WTC11 (cell line): ENCODE measurements around the gene RAPGEF2. TPM values are rescaled to one million over a fixed set of nuclear protein-coding genes. Genes with fewer than 3 reads are reported as not detected.
A peak's percentile ranks its signal among the peaks of the same experiment; 100 is the strongest.

ENCODE experiments used
- ATAC-seq: fragments of 200-7000 bp; cut with Tn5 transposase; 2 replicates; pipeline ENCODE4 v1.10.0; 2021; ENCODE audit warnings: mild to moderate bottlenecking, moderate library complexity
- CTCF ChIA-PET: fragments of 300-600 bp; sonication (Branson Sonifier 250); formaldehyde crosslinking; loops from one replicate; lab custom pipeline; 2021; ENCODE audit warnings: antibody characterized with exemption; lab: Charles Lee
- POLR2A ChIA-PET: fragments of 350-600 bp; sonication (Branson Sonifier 250); formaldehyde crosslinking; loops from one replicate; lab custom pipeline; 2021; ENCODE audit warnings: antibody characterized with exemption; lab: Charles Lee
- DNase-seq: peaks from one replicate; pipeline ENCODE4 v3.0.0; 2021; ENCODE audit warnings: low spot score
- H3K27ac Mint-ChIP-seq: 2 replicates; pipeline ENCODE4 v1.8.0; 2021; ENCODE audit warnings: mixed read lengths
- H3K27me3 Mint-ChIP-seq: 2 replicates; pipeline ENCODE4 v1.8.0; 2021; ENCODE audit warnings: low read depth, mild to moderate bottlenecking, moderate library complexity, mixed read lengths
- H3K36me3 Mint-ChIP-seq: 2 replicates; pipeline ENCODE4 v1.8.0; 2021; ENCODE audit warnings: mixed read lengths
- H3K4me1 Mint-ChIP-seq: 2 replicates; pipeline ENCODE4 v1.8.0; 2022; ENCODE audit warnings: mixed read lengths
- H3K4me3 Mint-ChIP-seq: 2 replicates; pipeline ENCODE4 v1.8.0; 2021; ENCODE audit warnings: mild to moderate bottlenecking, moderate library complexity, mixed read lengths
- H3K9me3 Mint-ChIP-seq: 2 replicates; pipeline ENCODE4 v1.8.0; 2021; ENCODE audit warnings: mixed read lengths
- E2F1 ChIP-seq: sonication (generic); formaldehyde crosslinking; IDR thresholded peaks from 2 replicates; pipeline ENCODE4 v1.8.0; 2022; ENCODE audit warnings: mild to moderate bottlenecking, missing genetic modification reagents
- EMX1 ChIP-seq: fragments of 250-450 bp; sonication (Bioruptor Pico); IDR thresholded peaks from 2 replicates; pipeline ENCODE4 v1.8.0; 2021; ENCODE audit warnings: mild to moderate bottlenecking
- FOXK1 ChIP-seq: sonication (generic); formaldehyde crosslinking; IDR thresholded peaks from 2 replicates; pipeline ENCODE4 v1.8.0; 2022; ENCODE audit warnings: mild to moderate bottlenecking, moderate library complexity, missing genetic modification reagents
- GTF2I ChIP-seq: fragments of 250-450 bp; sonication (Bioruptor Pico); conservative IDR thresholded peaks from 2 replicates; pipeline ENCODE4 v1.4.0; 2021; ENCODE audit warnings: mild to moderate bottlenecking
- HMGA2 ChIP-seq: fragments of 250-450 bp; sonication (Bioruptor Pico); IDR thresholded peaks from 2 replicates; pipeline ENCODE4 v1.4.0; 2021; ENCODE audit warnings: mild to moderate bottlenecking, moderate library complexity
- HMGXB4 ChIP-seq: sonication (generic); formaldehyde crosslinking; IDR thresholded peaks from 2 replicates; pipeline ENCODE4 v1.8.1; 2023; ENCODE audit warnings: mild to moderate bottlenecking, moderate library complexity, missing genetic modification reagents
- KAT7 ChIP-seq: sonication (generic); formaldehyde crosslinking; IDR thresholded peaks from 2 replicates; pipeline ENCODE4 v1.8.1; 2023; ENCODE audit warnings: missing genetic modification reagents, mild to moderate bottlenecking, borderline replicate concordance
- MXD4 ChIP-seq: fragments of 250-450 bp; sonication (Bioruptor Pico); IDR thresholded peaks from 2 replicates; pipeline ENCODE4 v1.8.0; 2021; ENCODE audit warnings: mild to moderate bottlenecking, moderate library complexity, borderline replicate concordance
- MYBL2 ChIP-seq: sonication (generic); formaldehyde crosslinking; IDR thresholded peaks from 2 replicates; pipeline ENCODE4 v1.8.1; 2023; ENCODE audit warnings: mild to moderate bottlenecking, moderate library complexity, missing genetic modification reagents
- NR1H2 ChIP-seq: sonication (generic); formaldehyde crosslinking; IDR thresholded peaks from 2 replicates; pipeline ENCODE4 v1.9.0; 2021; ENCODE audit warnings: mild to moderate bottlenecking, moderate library complexity, missing genetic modification reagents
- OVOL2 ChIP-seq: fragments of 250-450 bp; sonication (Bioruptor Pico); IDR thresholded peaks from 2 replicates; pipeline ENCODE4 v1.9.0; 2021; ENCODE audit warnings: mild to moderate bottlenecking, borderline replicate concordance
- PRDM15 ChIP-seq: sonication (generic); formaldehyde crosslinking; IDR thresholded peaks from 2 replicates; pipeline ENCODE4 v1.8.0; 2022; ENCODE audit warnings: missing genetic modification reagents
- PREB ChIP-seq: sonication (generic); formaldehyde crosslinking; IDR thresholded peaks from 2 replicates; pipeline ENCODE4 v1.8.1; 2022; ENCODE audit warnings: mild to moderate bottlenecking, missing genetic modification reagents, moderate library complexity, borderline replicate concordance
- RORB ChIP-seq: fragments of 250-450 bp; sonication (Bioruptor Pico); IDR thresholded peaks from 2 replicates; pipeline ENCODE4 v1.9.0; 2021; ENCODE audit warnings: mild to moderate bottlenecking
- STAT6 ChIP-seq: sonication (generic); formaldehyde crosslinking; conservative IDR thresholded peaks from 2 replicates; pipeline ENCODE4 v1.8.1; 2023; ENCODE audit warnings: mild to moderate bottlenecking, low read depth, missing genetic modification reagents, moderate library complexity
- ZNF416 ChIP-seq: fragments of 250-450 bp; sonication (Bioruptor Pico); IDR thresholded peaks from 2 replicates; pipeline ENCODE4 v1.9.0; 2021; ENCODE audit warnings: mild to moderate bottlenecking, inconsistent platforms
- ZNF512 ChIP-seq: sonication (generic); formaldehyde crosslinking; IDR thresholded peaks from 2 replicates; pipeline ENCODE4 v1.8.1; 2022; ENCODE audit warnings: missing genetic modification reagents, borderline replicate concordance
- ZSCAN18 ChIP-seq: fragments of 250-450 bp; sonication (Bioruptor Pico); IDR thresholded peaks from 2 replicates; pipeline ENCODE4 v2.1.2; 2022; ENCODE audit warnings: mild to moderate bottlenecking, moderate library complexity
- total RNA-seq: library from RNA; stranded (reverse); gene quantifications from 3 replicates; pipeline ENCODE4 v1.2.3, GENCODE V29; 2021

RAPGEF2 gene
- total RNA-seq, 1 experiment from 2014 or later, result 40.6 TPM

GRCh38 chr4:159121371-159121770 is 18.5 kb downstream of the RAPGEF2 start (continued):
- TF ChIP-seq ZNF416 (CRISPR knock-in tag) (no peak), HMGA2 (CRISPR knock-in tag) (no peak), FOXK1 (CRISPR knock-in tag) (no peak), RORB (CRISPR knock-in tag) (no peak), ZSCAN18 (no peak), GTF2I (CRISPR knock-in tag) (no peak), NR1H2 (CRISPR knock-in tag) (no peak), OVOL2 (no peak)
- TF ChIP-seq, all 79 proteins: peak for 0

- peak overlapping the region; percentile 59 for H3K27ac Mint-ChIP-seq
- DNase-seq (no peak), ATAC-seq (no peak)
- no peaks in the 10 kb centered on the region for H3K27me3 Mint-ChIP-seq
- TF ChIP-seq STAT6 (CRISPR knock-in tag), result no peak
- no peak for TF ChIP-seq MYBL2 (CRISPR knock-in tag)
- TF ChIP-seq E2F1, result no peak
- no peak for TF ChIP-seq HMGXB4 (CRISPR knock-in tag)
- no peak for TF ChIP-seq ZSCAN18
- TF ChIP-seq MXD4 (CRISPR knock-in tag), result no peak
- no peak for TF ChIP-seq ZNF512
- no peak for TF ChIP-seq KAT7 (CRISPR knock-in tag)
- TF ChIP-seq ZNF416 (CRISPR knock-in tag), result no peak
- TF ChIP-seq PREB (CRISPR knock-in tag), result no peak
- no peak for TF ChIP-seq EMX1 (CRISPR knock-in tag)
- TF ChIP-seq PRDM15 (CRISPR knock-in tag), result no peak
- no peak for TF ChIP-seq GTF2I (CRISPR knock-in tag)
- 0 out of 2 replicates have a peak, but pooled peaks cover 2% of the 10 kb centered on the region for H3K9me3 Mint-ChIP-seq
- no peaks in the 10 kb centered on the region for H3K36me3 Mint-ChIP-seq
- ChIA-PET CTCF (no interaction called here), POLR2A (no interaction called here)
- no peak overlapping the region for H3K4me3 Mint-ChIP-seq
- H3K4me1 Mint-ChIP-seq, result peaks cover 46% of the 10 kb centered on the region
Measured at GRCh38 chr4:159126716-159127115, 23.8 kb downstream of the RAPGEF2 start.
